Measurements from ENCODE around the gene MS4A6E.

- TF ChIP-seq CTCF (IDR thresholded peaks at IDR 0.05), result peak; percentile 18 to 52
- TF ChIP-seq POLR2A (IDR thresholded peaks at IDR 0.05), result no peak
- no peak for TF ChIP-seq POLR2AphosphoS5 (IDR thresholded peaks at IDR 0.05)
- TF ChIP-seq EP300 (IDR thresholded peaks at IDR 0.05), result no peak
Measured at GRCh38 chr11:60363542-60364470, 36.8 kb downstream of the MS4A6E start.

Data from suprapubic skin (tissue), 4 donors.